ENCODE measurements around the gene FXYD1. TPM values are rescaled to one million over a fixed set of nuclear protein-coding genes. Genes with fewer than 3 reads are reported as not detected.
A peak's percentile ranks its signal among the peaks of the same experiment; 100 is the strongest.

Gene FXYD1
- polyA plus RNA-seq, 1 of the 3 experiments (the other 2 are of a cell fraction), result 0.12 TPM

GRCh38 chr19:35169221-35169995, 30.8 kb downstream of the FXYD1 start:
- POLR2A ChIA-PET, result no interaction called here

GRCh38 chr19:35170359-35171061, 31.9 kb downstream of the FXYD1 start:
- no peak overlapping the region for H2AFZ ChIP-seq (ENCODE audit: low read depth)
- no peak overlapping the region for H3K9ac ChIP-seq
- peaks cover 4% of the 10 kb centered on the region for H3F3A ChIP-seq (replicated peaks; ENCODE audit: insufficient read depth)
- 74% methylated on average over 7 of the region's 7 CpGs for whole genome bisulfite sequencing (ENCODE audit: low lambda C conversion rate)
- no peak for DNase-seq
- CTCF ChIA-PET, result interaction anchor here (1.3 kb wide), 1 partner anchor 17 kb away, joined by 4 read pairs; no protein-coding TSS in a partner anchor
- no peaks in the 10 kb centered on the region for H3K9me2 ChIP-seq
- no peaks in the 10 kb centered on the region for H3K9me3 ChIP-seq
- no peak overlapping the region for H3K4me3 ChIP-seq (ENCODE audit: low read depth in 2 of 2, low read length in 1 of 2)
- H3K36me3 ChIP-seq (replicated peaks in 1 of 2; ENCODE audit: control insufficient read depth in 1 of 2, insufficient read depth in 2 of 2, low read length in 1 of 2), result peaks cover 6 to 25% of the 10 kb centered on the region in 2 experiments
- H4K20me1 ChIP-seq (ENCODE audit: insufficient read depth), result no peaks in the 10 kb centered on the region
- TF ChIP-seq GATA2 (CRISPR knock-in tag; IDR thresholded peaks at IDR 0.05), result no peak
- no peak for TF ChIP-seq FOXJ3 (CRISPR knock-in tag; IDR thresholded peaks at IDR 0.05)
- TF ChIP-seq POLR2AphosphoS5 (IDR thresholded peaks at IDR 0.05; ENCODE audit: low read depth, low read length), result 0 out of 2 replicates have a peak, but pooled peaks have one; percentile 12
- no peaks in the 10 kb centered on the region for H3K27me3 ChIP-seq (ENCODE audit: insufficient read depth)
- no peak overlapping the region for H3K4me2 ChIP-seq
- H3K27ac ChIP-seq (ENCODE audit: low read depth in 2 of 2, low read length in 1 of 2), result no peak overlapping the region
- no peaks in the 10 kb centered on the region; a peak in 1 of 4 replicates for H3K4me1 ChIP-seq (ENCODE audit: control insufficient read depth in 1 of 2, insufficient read depth in 2 of 2, low read depth in 1 of 2, low read length in 1 of 2)
- no peaks in the 10 kb centered on the region for H3K79me2 ChIP-seq (ENCODE audit: insufficient read depth)
- POLR2A ChIA-PET, result no interaction called here

More at GRCh38 chr19:35169221-35169995, 30.8 kb downstream of the FXYD1 start:
- no peak for DNase-seq
- Histone ChIP-seq H3K36me3 (replicated peaks in 1 of 2; ENCODE audit: control insufficient read depth in 1 of 2, insufficient read depth in 2 of 2, low read length in 1 of 2) (peaks cover 8 to 36% of the 10 kb centered on the region in 2 experiments), H3K27me3 (ENCODE audit: insufficient read depth) (no peaks in the 10 kb centered on the region), H4K20me1 (ENCODE audit: insufficient read depth) (no peaks in the 10 kb centered on the region), H3K9me2 (no peaks in the 10 kb centered on the region), H3K4me3 (ENCODE audit: low read depth in 2 of 2, low read length in 1 of 2) (no peak overlapping the region), H3K9me3 (no peaks in the 10 kb centered on the region), H3K9ac (no peak overlapping the region), H2AFZ (ENCODE audit: low read depth) (no peak overlapping the region), H3K4me2 (no peak overlapping the region), H3F3A (replicated peaks; ENCODE audit: insufficient read depth) (peaks cover 4% of the 10 kb centered on the region), H3K4me1 (ENCODE audit: control insufficient read depth in 1 of 2, insufficient read depth in 2 of 2, low read depth in 1 of 2, low read length in 1 of 2) (no peaks in the 10 kb centered on the region; a peak in 1 of 4 replicates), H3K27ac (ENCODE audit: low read depth in 2 of 2, low read length in 1 of 2) (no peak overlapping the region), H3K79me2 (ENCODE audit: insufficient read depth) (no peaks in the 10 kb centered on the region)
- WGBS (ENCODE audit: low lambda C conversion rate), result 67% methylated on average over 17 of the region's 18 CpGs
- TF ChIP-seq RCOR1 (IDR thresholded peaks at IDR 0.05; ENCODE audit: low read length) (no peak), NFIC (IDR thresholded peaks at IDR 0.05; ENCODE audit: borderline replicate concordance) (no peak), RXRA (IDR thresholded peaks at IDR 0.05; ENCODE audit: borderline replicate concordance, low read depth) (no peak), RFX5 (IDR thresholded peaks at IDR 0.05; ENCODE audit: low read length) (no peak), NRF1 (IDR thresholded peaks at IDR 0.05; ENCODE audit: low read depth, low read length) (no peak), FOXM1 (IDR thresholded peaks at IDR 0.05; ENCODE audit: low read depth) (no peak), CHD2 (IDR thresholded peaks at IDR 0.05; ENCODE audit: low read length, partially characterized antibody) (no peak), TEAD4 (IDR thresholded peaks at IDR 0.05; ENCODE audit: borderline replicate concordance, insufficient read depth) (no peak), FOXJ3 (CRISPR knock-in tag; IDR thresholded peaks at IDR 0.05) (no peak), ZBTB33 (IDR thresholded peaks at IDR 0.05; ENCODE audit: borderline replicate concordance, low read depth) (no peak)
- CTCF ChIA-PET, result no interaction called here

Data from SK-N-SH (cell line).